GM21717 (cell line): ENCODE measurements around the gene GTPBP1.

ENCODE experiments used
- ATAC-seq: cut with Tn5 transposase; IDR thresholded peaks from one replicate; pipeline ENCODE4 v1.9.1; 2021; ENCODE audit warnings: mild to moderate bottlenecking, moderate library complexity; ENCODE audit not compliant: unreplicated experiment

Gene GTPBP1

GRCh38 chr22:38700789-38701628 is 4.7 kb upstream of the GTPBP1 start, which contains the start of gene JOSD1:
Gene JOSD1 (minus strand): TSS chr22:38700943. CDS start chr22:38699987, 956 bp downstream.
- ATAC-seq, result peak; percentile 27

GRCh38 chr22:38704654-38705234 is 1.0 kb upstream of the GTPBP1 start:
- ATAC-seq, result no peak

GRCh38 chr22:38706101-38706900 is 557 bp downstream of the GTPBP1 start:
- ATAC-seq, result peak; percentile 7

GRCh38 chr22:38706901-38707195 is 1.1 kb downstream of the GTPBP1 start:
- no peak for ATAC-seq

GRCh38 chr22:38707346-38707745 is 1.6 kb downstream of the GTPBP1 start:
- ATAC-seq, result no peak

- ATAC-seq, result no peak
These were observed 2.2 kb downstream of the GTPBP1 start for GRCh38 chr22:38707984-38708383.

- ATAC-seq, result no peak
These were observed 3.6 kb downstream of the GTPBP1 start for GRCh38 chr22:38709306-38709705.

- no peak for ATAC-seq
These were observed 4.6 kb downstream of the GTPBP1 start for GRCh38 chr22:38710351-38710750.

- ATAC-seq, result no peak
These were observed 5.1 kb downstream of the GTPBP1 start for GRCh38 chr22:38710866-38711265.

GRCh38 chr22:38712486-38713207 is 6.9 kb downstream of the GTPBP1 start:
- no peak for ATAC-seq

GRCh38 chr22:38713921-38714320 is 8.2 kb downstream of the GTPBP1 start:
- ATAC-seq, result no peak

GRCh38 chr22:38715176-38715764 is 9.5 kb downstream of the GTPBP1 start:
- ATAC-seq, result no peak

GRCh38 chr22:38715852-38716251 is 10.1 kb downstream of the GTPBP1 start:
- no peak for ATAC-seq

GRCh38 chr22:38716271-38716670 is 10.5 kb downstream of the GTPBP1 start:
- no peak for ATAC-seq

GRCh38 chr22:38716826-38717225 is 11.1 kb downstream of the GTPBP1 start:
- ATAC-seq, result no peak

- no peak for ATAC-seq
These were observed 11.5 kb downstream of the GTPBP1 start for GRCh38 chr22:38717244-38717643.

- no peak for ATAC-seq
These were observed 12.7 kb downstream of the GTPBP1 start for GRCh38 chr22:38718414-38718813.

- ATAC-seq, result no peak
These were observed 13.5 kb downstream of the GTPBP1 start for GRCh38 chr22:38719196-38719595.

GRCh38 chr22:38720350-38720749 is 14.6 kb downstream of the GTPBP1 start:
- ATAC-seq, result no peak

GRCh38 chr22:38721551-38721950 is 15.8 kb downstream of the GTPBP1 start:
- no peak for ATAC-seq

GRCh38 chr22:38724176-38724575 is 18.4 kb downstream of the GTPBP1 start:
- no peak for ATAC-seq
